Smooth muscle cell (in vitro differentiated cells): ENCODE data around the gene AGAP1. TPM values are rescaled to one million over a fixed set of nuclear protein-coding genes. Genes with fewer than 3 reads are reported as not detected.
A peak's percentile ranks its signal among the peaks of the same experiment; 100 is the strongest.

Source experiments
- DNase-seq: peaks from one replicate; lab custom pipeline; 2025; ENCODE audit not compliant: unreplicated experiment; lab: John Stamatoyannopoulos, UW
- H2AFZ ChIP-seq: fragments of 200-600 bp; sonication (generic); 2 replicates; pipeline ENCODE4 v1.6.0; 2016; ENCODE audit warnings: antibody characterized with exemption, low read depth, mild to moderate bottlenecking
- H3F3A ChIP-seq: fragments of 200-600 bp; sonication (generic); 2 replicates; pipeline ENCODE4 v1.6.0; 2017; ENCODE audit warnings: antibody characterized with exemption, low read depth
- H3K27ac ChIP-seq: fragments of 200-600 bp; sonication (generic); 2 replicates; pipeline ENCODE4 v1.5.1; 2016; ENCODE audit warnings: low read depth, mild to moderate bottlenecking
- H3K27me3 ChIP-seq: fragments of 200-600 bp; sonication (generic); 2 replicates; pipeline ENCODE4 v1.6.1; 2016; ENCODE audit warnings: low read depth, mild to moderate bottlenecking
- H3K36me3 ChIP-seq: fragments of 200-600 bp; sonication (generic); 2 replicates; pipeline ENCODE4 v1.5.1; 2016; ENCODE audit warnings: low read depth
- H3K4me1 ChIP-seq: fragments of 200-600 bp; sonication (generic); 2 replicates; pipeline ENCODE4 v1.5.1; 2016; ENCODE audit warnings: low read depth
- H3K4me2 ChIP-seq: fragments of 200-600 bp; sonication (generic); 2 replicates; pipeline ENCODE4 v1.6.0; 2016; ENCODE audit warnings: mild to moderate bottlenecking
- H3K4me3 ChIP-seq: fragments of 200-600 bp; sonication (generic); 2 replicates; pipeline ENCODE4 v1.5.1; 2016; ENCODE audit warnings: mild to moderate bottlenecking
- H3K79me2 ChIP-seq: fragments of 200-600 bp; sonication (generic); 2 replicates; pipeline ENCODE4 v1.6.0; 2016; ENCODE audit warnings: low read depth, mild to moderate bottlenecking
- H3K9ac ChIP-seq: fragments of 200-600 bp; sonication (generic); 2 replicates; pipeline ENCODE4 v1.6.0; 2016; ENCODE audit warnings: low read depth
- H3K9me3 ChIP-seq: fragments of 200-600 bp; sonication (generic); replicated peaks from 2 replicates; pipeline ENCODE4 v1.5.1; 2016; ENCODE audit warnings: low read depth
- H4K20me1 ChIP-seq: fragments of 200-600 bp; sonication (generic); 2 replicates; pipeline ENCODE4 v1.6.0; 2016; ENCODE audit warnings: low read depth
- CTCF ChIP-seq: fragments of 200-600 bp; sonication (generic); IDR thresholded peaks from 2 replicates; pipeline ENCODE4 v1.5.1; 2017; ENCODE audit warnings: borderline replicate concordance, mild to moderate bottlenecking, antibody characterized with exemption; ENCODE audit not compliant: insufficient read depth, poor library complexity, severe bottlenecking
- WGBS: methylation state at CpG from one replicate; pipeline ENCODE4 v1.1.7; 2016; ENCODE audit warnings: low lambda C conversion rate; 5-methylcytosine and 5-hydroxymethylcytosine counted together
- polyA plus RNA-seq: library from polyadenylated mRNA; unstranded; fragments of >200 nt; fragmentation: Nextera tagmentation; extraction: Ambion mirVana; gene quantifications from 2 replicates; pipeline ENCODE4 v1.2.1, GENCODE V29; 2016
- total RNA-seq: library from RNA; depleted of rRNA; stranded (reverse); fragments of >200 nt; gene quantifications from 2 replicates; pipeline ENCODE4 v1.2.3, GENCODE V29; 2014

Gene AGAP1
- total and polyA plus RNA-seq, 2 experiments from 2014 or later, result 3.9 to 9.8 TPM

GRCh38 chr2:235618039-235618438 is 124.2 kb downstream of the AGAP1 start:
- TF ChIP-seq CTCF, result no peak
- Histone ChIP-seq H2AFZ (no peak overlapping the region), H3F3A (no peaks in the 10 kb centered on the region), H3K79me2 (peaks cover 40% of the 10 kb centered on the region), H3K4me1 (no peaks in the 10 kb centered on the region), H3K27me3 (no peaks in the 10 kb centered on the region), H3K4me2 (peak overlapping the region; percentile 56), H3K27ac (no peak overlapping the region), H3K36me3 (no peaks in the 10 kb centered on the region), H3K4me3 (no peak overlapping the region), H4K20me1 (peaks cover 98% of the 10 kb centered on the region), H3K9me3 (no peaks in the 10 kb centered on the region), H3K9ac (no peak overlapping the region)
- no peak for DNase-seq
- 54% methylated on average over 7 of the region's 7 CpGs for WGBS

- no peak for DNase-seq
- H3K79me2 ChIP-seq, result peaks cover 37% of the 10 kb centered on the region
- no peaks in the 10 kb centered on the region for H3K36me3 ChIP-seq
- H3K9ac ChIP-seq, result no peak overlapping the region
- no peak overlapping the region for H3K4me3 ChIP-seq
- no peak overlapping the region for H3K27ac ChIP-seq
- over 99% methylated on average over 6 of the region's 6 CpGs for WGBS
- H3F3A ChIP-seq, result no peaks in the 10 kb centered on the region
- H3K9me3 ChIP-seq, result no peaks in the 10 kb centered on the region
- no peaks in the 10 kb centered on the region for H3K4me1 ChIP-seq
- H2AFZ ChIP-seq, result no peak overlapping the region
- H3K27me3 ChIP-seq, result no peaks in the 10 kb centered on the region
- peaks cover 98% of the 10 kb centered on the region for H4K20me1 ChIP-seq
- no peak overlapping the region for H3K4me2 ChIP-seq
- no peak for TF ChIP-seq CTCF
These were observed 125.7 kb downstream of the AGAP1 start for GRCh38 chr2:235619544-235619943.

GRCh38 chr2:235621736-235622135 is 127.9 kb downstream of the AGAP1 start:
- no peak overlapping the region for H3K4me2 ChIP-seq
- H3K4me1 ChIP-seq, result no peaks in the 10 kb centered on the region
- H3F3A ChIP-seq, result no peaks in the 10 kb centered on the region
- no peak overlapping the region for H2AFZ ChIP-seq
- H3K36me3 ChIP-seq, result no peaks in the 10 kb centered on the region
- DNase-seq, result no peak
- no peaks in the 10 kb centered on the region for H3K9me3 ChIP-seq
- no peak for TF ChIP-seq CTCF
- H3K4me3 ChIP-seq, result no peak overlapping the region
- H4K20me1 ChIP-seq, result peaks cover 98% of the 10 kb centered on the region
- H3K9ac ChIP-seq, result no peak overlapping the region
- 93% methylated on average over 7 of the region's 7 CpGs for WGBS
- H3K27me3 ChIP-seq, result no peaks in the 10 kb centered on the region
- peaks cover 32% of the 10 kb centered on the region for H3K79me2 ChIP-seq
- no peak overlapping the region for H3K27ac ChIP-seq

- Histone ChIP-seq H3K4me1 (no peaks in the 10 kb centered on the region), H3K36me3 (no peaks in the 10 kb centered on the region), H2AFZ (no peak overlapping the region), H3K4me2 (no peak overlapping the region), H3K9ac (no peak overlapping the region), H3K4me3 (no peak overlapping the region), H3K9me3 (no peaks in the 10 kb centered on the region), H3K79me2 (peaks cover 38% of the 10 kb centered on the region), H3K27ac (no peak overlapping the region), H3F3A (no peaks in the 10 kb centered on the region), H4K20me1 (peaks cover 98% of the 10 kb centered on the region), H3K27me3 (no peaks in the 10 kb centered on the region)
- no peak for TF ChIP-seq CTCF
- no peak for DNase-seq
- 92% methylated on average over 9 of the region's 9 CpGs for WGBS
These were observed 129.3 kb downstream of the AGAP1 start for GRCh38 chr2:235623111-235623510.
